ENCODE data around the gene PACSIN1.

PACSIN1 gene

DNA sequence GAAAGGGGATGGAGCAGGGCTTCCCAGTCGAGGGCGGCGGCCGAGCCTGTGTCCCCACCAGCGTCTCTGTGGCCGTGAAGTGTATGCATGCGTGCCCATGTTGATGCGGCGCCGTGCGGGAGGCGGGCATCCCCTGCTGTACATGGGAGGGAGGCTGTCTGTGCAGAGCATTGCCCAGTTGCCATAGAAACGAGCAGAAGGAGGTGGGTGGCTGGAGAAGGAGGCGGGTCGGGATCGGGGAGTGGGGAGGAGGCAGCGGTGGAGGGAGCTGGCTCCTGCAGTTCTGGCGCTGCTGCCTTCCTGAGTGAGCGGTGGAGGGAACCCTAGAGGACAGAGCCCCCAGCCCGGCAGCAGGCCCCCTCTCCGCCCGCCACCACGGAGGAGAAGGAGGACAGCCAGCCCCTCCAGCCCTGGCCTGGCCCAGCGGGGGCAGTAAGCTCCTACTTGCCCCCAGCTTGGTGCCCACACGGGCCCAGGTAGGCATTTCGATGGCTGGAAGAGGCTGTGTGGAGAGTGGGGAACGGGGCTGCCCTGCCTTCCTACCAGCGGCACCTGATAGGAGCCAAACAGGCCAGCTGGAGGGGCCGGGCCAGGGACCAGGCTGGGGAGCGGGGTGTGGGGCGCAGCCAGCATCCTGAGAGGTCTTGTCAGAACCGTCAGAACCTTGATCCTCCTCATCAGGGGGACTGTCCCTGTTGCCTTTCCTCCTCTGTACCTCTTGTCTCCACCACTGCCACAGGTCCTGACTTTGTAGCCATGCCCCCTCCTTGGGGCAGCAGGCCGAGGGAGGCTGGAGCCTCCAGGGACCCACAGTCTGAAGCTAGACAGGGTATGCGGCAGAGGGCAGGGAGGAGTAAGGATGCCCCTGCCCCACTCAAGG is 49.0 kb downstream of the PACSIN1 start:
- DNase-seq (ENCODE audit: low spot score), result no peak

GRCh38 chr6:34515473-34516387 is 49.9 kb downstream of the PACSIN1 start:
- DNase-seq (ENCODE audit: low spot score), result no peak

DNA sequence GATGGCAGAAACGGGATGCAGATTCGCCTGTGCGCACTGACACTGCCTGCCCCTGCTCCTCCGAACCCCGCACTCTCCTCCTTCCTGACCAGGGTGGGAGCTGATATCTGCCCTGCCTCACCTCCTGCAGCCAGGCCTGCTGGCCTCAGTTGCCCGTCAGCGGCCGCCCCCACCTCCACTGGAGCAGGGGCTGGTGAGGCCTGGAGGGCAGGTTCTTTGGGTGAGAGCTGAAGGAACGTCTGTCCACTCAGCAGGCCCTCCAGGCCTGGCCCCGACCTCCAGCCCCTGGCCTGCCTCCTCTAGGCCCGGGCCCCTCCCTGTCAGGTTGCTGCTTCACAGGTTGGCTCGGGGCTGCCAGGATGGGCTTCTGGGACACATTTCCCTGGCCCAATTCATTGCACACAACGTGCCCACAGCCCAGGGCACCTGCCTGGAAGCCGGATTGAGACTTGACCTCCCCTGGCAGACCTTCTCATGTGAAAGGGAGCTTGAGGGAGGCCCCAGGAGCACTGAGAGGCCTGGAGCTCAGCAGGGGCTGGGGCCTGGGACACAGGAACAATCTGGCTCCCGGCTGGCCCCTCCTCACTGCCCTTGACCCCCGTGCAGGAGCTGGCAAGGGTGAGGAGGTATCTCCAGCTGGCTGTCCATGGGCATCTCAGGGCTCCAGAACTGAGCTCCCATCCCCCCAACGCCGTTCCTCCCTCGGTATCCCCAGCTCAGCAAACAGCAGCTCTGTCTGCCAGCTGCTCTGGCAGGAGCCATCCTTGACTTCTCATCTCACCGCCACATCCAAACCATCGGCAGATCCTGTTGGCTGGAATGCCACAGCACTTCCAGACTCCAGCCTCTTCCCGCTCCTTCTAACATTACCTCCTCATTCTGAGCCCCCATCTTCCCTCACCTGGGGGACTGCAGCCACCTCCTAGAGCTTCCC is 50.8 kb downstream of the PACSIN1 start:
- DNase-seq (ENCODE audit: low spot score), result no peak

- no peak for DNase-seq (ENCODE audit: low spot score)
Measured at GRCh38 chr6:34517461-34517881, 51.6 kb downstream of the PACSIN1 start.

GRCh38 chr6:34517966-34518365 is 52.1 kb downstream of the PACSIN1 start:
- DNase-seq (ENCODE audit: low spot score), result no peak

GRCh38 chr6:34518669-34519365 is 52.9 kb downstream of the PACSIN1 start:
- no peak for DNase-seq (ENCODE audit: low spot score)

DNA sequence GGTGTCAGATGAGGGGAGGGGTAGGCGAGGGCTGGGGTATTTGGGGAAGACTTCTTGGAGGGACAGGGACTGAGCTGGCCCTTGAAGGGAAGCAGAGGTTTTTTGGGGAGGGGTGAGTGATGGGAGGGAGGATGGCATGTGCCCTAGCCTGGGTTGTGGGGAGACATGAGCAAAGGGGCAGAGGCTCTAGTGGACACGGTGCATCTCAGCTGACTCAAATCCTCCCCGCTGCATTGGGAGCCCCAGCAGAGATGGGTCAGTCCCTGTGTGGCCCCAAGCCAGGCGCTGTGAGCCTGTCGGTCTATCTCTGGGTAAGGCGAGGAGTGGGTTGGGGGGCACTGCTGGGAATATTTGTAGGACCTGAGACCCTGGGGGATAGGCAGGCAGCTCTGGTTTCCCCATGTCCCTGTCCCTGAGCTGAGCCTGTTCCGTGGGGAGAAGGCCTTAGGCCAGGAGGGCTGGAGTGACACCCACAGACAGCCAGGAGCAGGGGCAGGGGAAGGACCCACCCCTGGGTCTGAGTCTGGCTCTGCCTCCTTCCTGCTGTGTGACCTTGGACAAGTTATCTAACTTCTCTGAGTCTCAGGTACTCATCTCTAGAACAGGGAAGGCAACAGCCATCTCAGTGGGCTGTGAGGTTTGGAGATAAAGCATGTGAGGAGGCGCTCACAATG is 54.2 kb downstream of the PACSIN1 start:
- DNase-seq (ENCODE audit: low spot score), result no peak

DNA sequence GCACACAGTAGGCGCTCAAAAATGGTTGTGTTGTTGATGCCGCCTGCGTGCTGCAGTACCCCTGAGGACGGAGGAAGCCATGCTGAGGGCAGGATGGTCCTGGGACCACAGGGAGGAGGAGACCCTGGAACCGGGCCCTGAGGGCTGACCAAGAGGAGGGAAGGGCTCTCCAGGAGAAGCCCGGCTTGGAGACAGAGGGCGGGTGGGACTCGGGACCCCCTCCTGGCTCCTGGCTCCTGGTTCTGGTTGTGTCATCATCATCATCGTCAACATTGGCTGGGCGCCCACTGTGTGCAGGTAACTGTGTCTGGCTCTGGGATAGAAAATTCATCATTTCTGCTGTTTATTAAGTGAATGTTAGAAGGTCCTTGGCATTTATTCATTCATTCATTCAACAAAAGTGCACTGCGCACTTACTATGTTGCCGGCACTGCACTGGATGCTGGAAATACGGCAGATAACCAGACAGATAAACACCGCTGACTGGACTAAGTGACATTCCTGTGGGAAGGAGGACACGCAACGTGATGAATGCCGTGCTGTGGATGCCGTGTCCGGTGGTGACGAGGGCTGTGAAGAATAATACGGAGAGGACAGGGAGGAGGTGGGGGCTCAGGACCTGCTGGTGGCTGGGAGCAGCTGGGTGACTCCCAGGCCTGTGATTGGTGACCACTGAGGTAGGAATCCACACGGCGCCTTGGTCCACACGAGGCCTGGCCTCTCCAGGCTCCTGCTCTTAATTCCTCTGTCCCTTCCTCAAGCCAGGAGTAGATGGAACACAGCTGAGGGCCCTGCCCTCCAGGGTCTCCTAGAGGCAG is 55.0 kb downstream of the PACSIN1 start:
- no peak for DNase-seq (ENCODE audit: low spot score)

- no peak for DNase-seq (ENCODE audit: low spot score)
Measured at GRCh38 chr6:34521463-34522285, 55.8 kb downstream of the PACSIN1 start.

DNA sequence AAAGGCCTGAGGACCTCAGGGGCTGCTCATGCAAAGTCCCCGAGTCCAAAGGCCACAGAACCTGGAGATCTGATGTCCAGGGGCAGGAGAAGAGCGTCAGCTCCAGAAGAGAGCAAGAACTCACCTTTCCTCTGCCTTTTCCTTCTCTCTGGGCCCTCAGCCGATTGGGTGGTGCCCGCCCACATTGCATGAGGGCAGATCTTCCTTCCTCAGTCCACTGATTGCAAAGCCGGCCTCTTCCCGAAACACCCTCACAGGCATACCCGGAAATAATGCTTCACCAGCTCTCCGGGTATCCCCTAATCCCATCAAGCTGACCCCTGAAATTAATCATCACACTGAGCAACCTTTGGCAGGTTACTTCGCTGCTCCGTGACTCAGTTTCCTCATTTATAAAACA is 56.9 kb downstream of the PACSIN1 start:
- DNase-seq (ENCODE audit: low spot score), result no peak

GRCh38 chr6:34523441-34524206 is 57.7 kb downstream of the PACSIN1 start:
- DNase-seq (ENCODE audit: low spot score), result no peak

GRCh38 chr6:34524499-34524898 is 58.6 kb downstream of the PACSIN1 start:
- DNase-seq (ENCODE audit: low spot score), result no peak

DNA sequence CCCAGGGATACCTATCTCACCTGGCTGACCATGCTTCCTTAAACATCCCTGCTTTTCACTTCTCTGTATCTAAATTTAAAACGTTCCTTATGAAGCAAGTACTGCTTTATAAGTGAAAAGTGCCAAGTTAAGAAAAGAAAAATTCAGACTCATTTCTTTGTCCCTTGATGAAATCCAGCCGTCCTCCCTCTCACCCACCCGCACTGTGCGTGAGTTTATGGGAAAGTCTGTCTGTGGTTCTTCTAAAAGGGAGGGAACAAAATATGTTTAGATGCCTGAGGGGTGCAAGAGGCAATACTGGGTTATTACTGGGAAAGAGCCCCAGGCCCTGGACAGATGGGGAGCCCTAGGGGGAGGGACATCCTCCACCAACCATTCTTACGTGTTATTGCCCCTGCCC is 59.1 kb downstream of the PACSIN1 start:
- DNase-seq (ENCODE audit: low spot score), result no peak

DNA sequence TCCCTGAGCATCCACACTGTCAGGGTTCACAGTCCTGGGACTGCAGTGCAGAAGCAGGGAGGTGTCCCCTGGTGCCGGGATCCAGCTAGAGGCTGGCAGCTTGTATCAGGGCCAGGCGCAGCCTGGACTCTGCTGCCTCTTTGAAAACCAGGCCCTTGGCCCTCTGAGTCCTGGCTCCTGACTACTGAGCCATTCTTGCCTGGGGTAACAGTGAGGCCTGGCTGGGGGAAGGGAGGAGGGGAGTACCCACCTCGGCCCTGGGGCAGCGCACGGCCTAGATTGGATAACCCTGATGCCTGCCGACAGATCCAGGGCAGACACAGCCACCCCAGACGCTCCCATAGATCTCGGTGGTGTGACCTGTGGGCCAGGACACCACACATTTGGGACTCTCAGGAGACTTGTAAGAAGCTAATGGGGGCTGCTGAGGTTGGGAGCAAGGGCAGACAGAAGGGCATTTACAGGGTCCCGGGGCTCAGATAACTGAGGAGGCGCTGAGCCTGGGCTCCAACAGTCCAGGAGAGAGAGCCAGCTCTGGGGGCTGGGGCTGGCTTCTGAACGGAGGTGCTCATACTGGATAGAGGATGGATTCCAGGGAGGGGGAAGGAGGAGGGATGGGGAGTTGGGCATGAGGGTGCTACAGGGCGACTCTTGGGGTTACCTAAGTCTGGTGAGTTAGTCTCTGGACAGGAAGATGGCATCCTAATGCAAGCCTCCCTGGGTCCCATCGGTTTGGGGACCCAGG is 59.7 kb downstream of the PACSIN1 start:
- no peak for DNase-seq (ENCODE audit: low spot score)

GRCh38 chr6:34526241-34526972 is 60.5 kb downstream of the PACSIN1 start:
- peak; percentile 8 for DNase-seq (ENCODE audit: low spot score)

DNA sequence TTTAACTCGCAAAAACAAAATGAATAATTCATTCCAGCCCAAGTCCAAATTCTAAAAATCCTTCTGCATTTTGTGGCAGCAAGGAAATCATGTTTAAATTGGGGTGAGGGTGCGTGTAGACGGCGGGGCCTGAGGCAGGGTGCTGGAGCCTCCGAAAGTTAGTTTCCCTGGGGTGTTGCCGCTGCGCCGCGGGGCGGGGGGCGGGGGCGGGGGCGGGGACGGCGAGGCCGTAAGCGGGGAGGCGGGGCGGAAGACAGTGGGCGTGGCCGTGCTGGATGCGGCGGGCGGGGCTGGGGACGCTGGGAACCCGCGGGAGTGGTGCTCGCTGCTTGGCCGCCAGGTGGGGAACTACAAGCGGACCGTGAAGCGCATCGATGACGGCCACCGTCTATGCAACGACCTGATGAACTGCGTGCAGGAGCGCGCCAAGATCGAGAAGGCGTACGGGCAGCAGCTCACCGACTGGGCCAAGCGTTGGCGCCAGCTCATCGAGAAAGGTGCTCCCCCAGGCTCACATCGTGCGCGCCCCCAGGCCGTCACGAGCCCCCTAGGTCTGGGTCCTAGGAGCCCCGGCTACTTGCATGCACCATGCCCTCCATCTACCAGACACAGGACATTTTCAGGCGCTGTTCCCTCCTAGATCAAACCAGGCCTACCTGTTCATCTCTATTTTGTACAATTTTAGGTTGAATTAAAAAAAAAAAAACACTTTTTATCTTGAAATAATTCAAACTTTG is 61.3 kb downstream of the PACSIN1 start:
- peak; percentile 84 for DNase-seq (ENCODE audit: low spot score)

Measured in kidney capillary endothelial cell (primary cell).